CD4-positive, alpha-beta T cell (primary cell): ENCODE data around the gene LRRC26. TPM values are rescaled to one million over a fixed set of nuclear protein-coding genes. Genes with fewer than 3 reads are reported as not detected.

Experiments
- ATAC-seq: fragments of 200-7000 bp; cut with Tn5 transposase; one replicate; pipeline ENCODE4 v1.10.0; 2022; ENCODE audit warnings: mild to moderate bottlenecking; ENCODE audit not compliant: poor library complexity
- CTCF ChIA-PET: fragments of 350-600 bp; sonication (Branson Sonifier 250); formaldehyde crosslinking; loops from one replicate; lab custom pipeline; 2021; ENCODE audit warnings: antibody characterized with exemption, inconsistent platforms; lab: Charles Lee
- POLR2A ChIA-PET: fragments of 350-600 bp; sonication (Branson Sonifier 250); formaldehyde crosslinking; loops from one replicate; lab custom pipeline; 2021; ENCODE audit warnings: antibody characterized with exemption, inconsistent platforms; lab: Charles Lee
- DNase-seq, 14 experiments: peaks; one replicate each; pipeline ENCODE4 v3.0.0-alpha.2; 2013 to 2020; ENCODE audit warnings: mixed read lengths in 2 of 14
- H3K27ac ChIP-seq, 2 donors: one replicate each; pipeline versions ENCODE4 v1.5.1 to v1.7.0; 2013; ENCODE audit warnings: low read length in 2 of 2, low read depth in 1 of 2, mild to moderate bottlenecking in 1 of 2
- H3K27me3 ChIP-seq, 2 experiments: 1 replicate in 1 of 2; 2 replicates in 1 of 2; pipeline versions ENCODE4 v1.6.1 to v1.7.0; 2013; ENCODE audit warnings: low read length in 2 of 2, control low read depth in 1 of 2, mild to moderate bottlenecking in 1 of 2, moderate library complexity in 1 of 2; ENCODE audit not compliant: insufficient read depth in 2 of 2, control insufficient read depth in 1 of 2
- H3K36me3 ChIP-seq: one replicate; pipeline ENCODE4 v1.6.1; 2013; ENCODE audit warnings: low read length, control low read depth; ENCODE audit not compliant: insufficient read depth
- H3K4me1 ChIP-seq: one replicate; pipeline ENCODE4 v1.6.1; 2013; ENCODE audit warnings: low read length, control low read depth; ENCODE audit not compliant: insufficient read depth
- H3K4me3 ChIP-seq: one replicate; pipeline ENCODE4 v1.5.1; 2013; ENCODE audit warnings: mild to moderate bottlenecking, low read length, moderate library complexity
- H3K9me3 ChIP-seq, 2 experiments: 1 replicate in 1 of 2; 2 replicates in 1 of 2; pipeline versions ENCODE4 v1.6.1 to v1.7.0; 2013; ENCODE audit warnings: low read length in 2 of 2, mild to moderate bottlenecking in 2 of 2, control low read depth in 1 of 2, moderate library complexity in 1 of 2; ENCODE audit not compliant: control insufficient read depth in 1 of 2, insufficient read depth in 1 of 2
- H3K27ac Mint-ChIP-seq: one replicate; pipeline ENCODE4 v1.8.0; 2020; ENCODE audit warnings: mixed read lengths
- H3K27me3 Mint-ChIP-seq: one replicate; pipeline ENCODE4 v1.8.0; 2021; ENCODE audit warnings: mixed read lengths
- H3K36me3 Mint-ChIP-seq: one replicate; pipeline ENCODE4 v1.8.0; 2021; ENCODE audit warnings: low read depth, mixed read lengths
- H3K4me1 Mint-ChIP-seq: one replicate; pipeline ENCODE4 v1.8.0; 2021; ENCODE audit warnings: low read depth, mixed read lengths
- H3K4me3 Mint-ChIP-seq: one replicate; pipeline ENCODE4 v1.8.0; 2020; ENCODE audit warnings: mild to moderate bottlenecking, mixed read lengths
- H3K9me3 Mint-ChIP-seq: one replicate; pipeline ENCODE4 v1.8.0; 2020; ENCODE audit warnings: mixed read lengths
- intact Hi-C, 2 experiments: fragments of 100-400 bp; cut with DNase I in 1 of 2; cut with micrococcal nuclease in 1 of 2; formaldehyde crosslinking; loops; one replicate each; pipeline versions ENCODE4 v1.15.1 to v1.9.0; 2023 to 2025; cut with DNase I, micrococcal nuclease
- total RNA-seq, 174 experiments: library from RNA in 2 of 174; stranded (reverse) in 2 of 174; gene quantifications; one replicate each; pipeline ENCODE4 v1.2.3 and lab custom pipeline; 2021 to 2026
- TF ChIP-seq, protein P1 (sequence below): fragments of 200-600 bp; IDR thresholded peaks from one replicate; pipeline ENCODE4 v1.8.0; 2022; ENCODE audit warnings: antibody characterized with exemption, mild to moderate bottlenecking

The LRRC26 gene
- total RNA-seq, 2 experiments from 2014 or later: not detected

DNA sequence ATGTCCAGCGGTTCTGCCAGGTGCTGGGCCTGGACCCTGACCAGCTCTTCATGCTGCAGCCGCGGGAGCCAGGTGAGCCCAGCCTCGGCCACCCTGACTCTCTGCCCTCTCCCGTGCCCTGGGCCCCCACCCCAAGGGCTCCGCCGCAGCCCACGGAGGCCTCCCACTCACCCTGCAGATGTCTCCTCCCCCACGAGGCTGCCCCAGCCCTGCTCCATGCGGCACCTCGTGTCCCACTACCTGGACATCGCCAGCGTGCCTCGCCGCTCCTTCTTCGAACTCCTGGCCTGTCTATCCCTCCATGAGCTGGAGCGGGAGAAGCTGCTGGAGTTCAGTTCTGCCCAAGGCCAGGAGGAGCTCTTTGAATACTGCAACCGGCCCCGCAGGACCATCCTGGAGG, 44.8 kb upstream of the LRRC26 start:
- POLR2A ChIA-PET: interaction anchor here (1.0 kb wide), 1 partner anchor 8 kb away, joined by 3 read pairs; no protein-coding TSS in a partner anchor
- H3K4me1 ChIP-seq: no peaks in the 10 kb centered on the region
- no peaks in the 10 kb centered on the region for H3K27me3 ChIP-seq
- CTCF ChIA-PET: no interaction called here
- H3K27ac Mint-ChIP-seq: no peak overlapping the region
- peaks cover 6% of the 10 kb centered on the region for H3K36me3 ChIP-seq
- ATAC-seq: no peak
- TF ChIP-seq, protein P1, sequence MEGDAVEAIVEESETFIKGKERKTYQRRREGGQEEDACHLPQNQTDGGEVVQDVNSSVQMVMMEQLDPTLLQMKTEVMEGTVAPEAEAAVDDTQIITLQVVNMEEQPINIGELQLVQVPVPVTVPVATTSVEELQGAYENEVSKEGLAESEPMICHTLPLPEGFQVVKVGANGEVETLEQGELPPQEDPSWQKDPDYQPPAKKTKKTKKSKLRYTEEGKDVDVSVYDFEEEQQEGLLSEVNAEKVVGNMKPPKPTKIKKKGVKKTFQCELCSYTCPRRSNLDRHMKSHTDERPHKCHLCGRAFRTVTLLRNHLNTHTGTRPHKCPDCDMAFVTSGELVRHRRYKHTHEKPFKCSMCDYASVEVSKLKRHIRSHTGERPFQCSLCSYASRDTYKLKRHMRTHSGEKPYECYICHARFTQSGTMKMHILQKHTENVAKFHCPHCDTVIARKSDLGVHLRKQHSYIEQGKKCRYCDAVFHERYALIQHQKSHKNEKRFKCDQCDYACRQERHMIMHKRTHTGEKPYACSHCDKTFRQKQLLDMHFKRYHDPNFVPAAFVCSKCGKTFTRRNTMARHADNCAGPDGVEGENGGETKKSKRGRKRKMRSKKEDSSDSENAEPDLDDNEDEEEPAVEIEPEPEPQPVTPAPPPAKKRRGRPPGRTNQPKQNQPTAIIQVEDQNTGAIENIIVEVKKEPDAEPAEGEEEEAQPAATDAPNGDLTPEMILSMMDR: no peak
- intact Hi-C loops: no loop called here
- H3K36me3 Mint-ChIP-seq: no peaks in the 10 kb centered on the region
- H3K27me3 Mint-ChIP-seq: no peaks in the 10 kb centered on the region
- no peaks in the 10 kb centered on the region for H3K9me3 Mint-ChIP-seq
- no peak for DNase-seq
- H3K4me3 ChIP-seq: no peak overlapping the region
- no peaks in the 10 kb centered on the region for H3K4me1 Mint-ChIP-seq
- no peak overlapping the region for H3K27ac ChIP-seq
- no peak overlapping the region for H3K4me3 Mint-ChIP-seq
- no peaks in the 10 kb centered on the region for H3K9me3 ChIP-seq

DNA sequence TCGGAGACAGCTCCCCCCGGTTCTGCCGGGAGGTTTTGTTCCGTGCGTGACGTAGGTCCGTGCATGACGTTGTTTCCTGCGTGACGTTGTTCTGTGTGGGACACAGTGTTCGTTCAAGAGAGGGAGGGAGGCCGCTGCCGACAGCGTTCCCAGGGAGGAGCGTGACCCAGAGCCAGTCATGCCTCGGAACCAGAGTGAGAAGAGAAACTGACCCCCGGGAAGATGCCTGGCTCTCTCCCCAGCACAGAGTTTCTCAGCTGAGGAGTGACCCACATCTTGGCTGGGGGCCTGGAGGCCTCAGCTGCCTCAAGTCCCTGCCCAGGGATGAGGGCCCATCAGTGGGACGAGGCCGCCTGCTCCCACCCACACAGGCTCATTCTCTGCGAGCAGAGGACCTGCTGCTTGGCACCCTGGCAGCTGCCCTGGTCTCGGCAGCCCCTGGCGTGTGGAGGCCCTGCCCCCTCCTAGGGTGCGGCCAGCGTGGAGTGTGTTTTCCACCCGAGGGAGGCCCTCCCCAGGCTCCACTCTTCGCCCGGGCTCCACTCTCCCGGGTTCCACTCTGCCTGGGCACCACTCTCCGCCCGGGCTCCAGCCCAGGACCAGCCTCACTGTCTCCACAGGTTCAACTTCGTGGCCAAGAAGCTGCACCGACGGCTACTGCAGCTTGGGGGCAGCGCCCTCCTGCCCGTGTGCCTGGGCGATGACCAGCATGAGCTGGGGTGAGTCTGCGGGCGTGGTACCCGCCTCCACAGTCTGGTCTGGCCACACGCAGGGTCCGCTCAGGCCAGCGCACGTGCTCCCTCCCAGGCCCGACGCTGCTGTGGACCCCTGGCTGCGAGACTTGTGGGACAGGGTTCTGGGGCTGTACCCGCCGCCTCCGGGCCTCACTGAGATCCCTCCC, 43.6 kb upstream of the LRRC26 start:
- intact Hi-C loops: no loop called here
- no peaks in the 10 kb centered on the region for H3K27me3 Mint-ChIP-seq
- H3K4me1 Mint-ChIP-seq: no peaks in the 10 kb centered on the region
- TF ChIP-seq, protein P1: no peak
- Histone ChIP-seq H3K36me3 (peaks cover 10% of the 10 kb centered on the region), H3K27ac (no peak overlapping the region), H3K4me3 (no peak overlapping the region), H3K4me1 (no peaks in the 10 kb centered on the region), H3K9me3 (no peaks in the 10 kb centered on the region), H3K27me3 (no peaks in the 10 kb centered on the region)
- no peak for ATAC-seq
- no peak overlapping the region for H3K27ac Mint-ChIP-seq
- H3K4me3 Mint-ChIP-seq: no peak overlapping the region
- CTCF ChIA-PET: no interaction called here
- no peak for DNase-seq
- H3K9me3 Mint-ChIP-seq: no peaks in the 10 kb centered on the region
- no peaks in the 10 kb centered on the region for H3K36me3 Mint-ChIP-seq
- POLR2A ChIA-PET: no interaction called here

DNA sequence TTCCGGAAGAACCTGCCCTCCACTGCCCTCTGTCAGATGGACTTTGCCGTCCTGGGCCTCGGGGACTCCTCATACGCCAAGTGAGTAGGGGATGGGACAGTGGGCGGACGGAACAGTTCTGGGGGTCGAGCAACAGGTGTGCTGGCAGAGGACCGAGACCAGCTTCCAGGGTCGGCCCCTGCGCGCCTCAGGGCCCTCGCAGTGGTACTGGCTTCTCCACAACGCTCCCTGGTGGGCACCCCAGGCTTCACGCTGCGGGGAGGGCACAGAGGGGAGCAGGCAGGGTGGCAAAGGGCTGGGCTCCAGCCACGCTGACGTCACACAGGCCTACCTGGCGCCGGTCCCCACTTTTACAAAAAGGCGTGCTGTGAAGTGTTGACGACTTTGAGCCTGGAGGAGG, 42.7 kb upstream of the LRRC26 start:
- no peak for ATAC-seq

More for the DNA sequence above, 42.7 kb upstream of the LRRC26 start:
- Mint-ChIP-seq H3K9me3 (no peaks in the 10 kb centered on the region), H3K4me1 (peaks cover 1% of the 10 kb centered on the region), H3K36me3 (peaks cover under 1% of the 10 kb centered on the region), H3K4me3 (no peak overlapping the region), H3K27ac (no peak overlapping the region), H3K27me3 (no peaks in the 10 kb centered on the region)
- Histone ChIP-seq H3K27me3 (no peaks in the 10 kb centered on the region), H3K9me3 (no peaks in the 10 kb centered on the region), H3K4me1 (no peaks in the 10 kb centered on the region), H3K27ac (no peak overlapping the region), H3K4me3 (no peak overlapping the region), H3K36me3 (peaks cover 10% of the 10 kb centered on the region)
- TF ChIP-seq, protein P1: no peak
- intact Hi-C loops: no loop called here
- ChIA-PET POLR2A (no interaction called here), CTCF (no interaction called here)
- DNase-seq: no peak
